ENCODE data around the gene TTC7B.

TTC7B gene

GRCh38 chr14:90773196-90773486 is 43.1 kb downstream of the TTC7B start:
- DNase-seq = no peak

- no peak for DNase-seq
Observed at GRCh38 chr14:90767899-90768298, 48.3 kb downstream of the TTC7B start.

GRCh38 chr14:90760591-90761316 is 55.5 kb downstream of the TTC7B start:
- peak; percentile 44 to 61 (median 53) for DNase-seq

GRCh38 chr14:90760078-90760444 is 56.2 kb downstream of the TTC7B start:
- DNase-seq = no peak

GRCh38 chr14:90759370-90760077 is 56.7 kb downstream of the TTC7B start:
- no peak for DNase-seq

- DNase-seq = peak; percentile 36 to 63 (median 57)
Observed at GRCh38 chr14:90758959-90759358, 57.3 kb downstream of the TTC7B start.

GRCh38 chr14:90758028-90758889 is 58.0 kb downstream of the TTC7B start:
- peak; percentile 97 to 99 (median 98) for DNase-seq

- no peak for DNase-seq
Observed at GRCh38 chr14:90757452-90757851, 58.8 kb downstream of the TTC7B start.

GRCh38 chr14:90756755-90757345 is 59.4 kb downstream of the TTC7B start:
- peak in 1 of 3 donors; percentile 27 for DNase-seq

- peak; percentile 30 to 68 (median 46) for DNase-seq
Observed at GRCh38 chr14:90755661-90756304, 60.4 kb downstream of the TTC7B start.

- no peak for DNase-seq
Observed at GRCh38 chr14:90753456-90754005, 62.7 kb downstream of the TTC7B start.

- no peak for DNase-seq
Observed at GRCh38 chr14:90750701-90751100, 65.5 kb downstream of the TTC7B start.

GRCh38 chr14:90750191-90750590 is 66.0 kb downstream of the TTC7B start:
- no peak for DNase-seq

GRCh38 chr14:90747909-90748308 is 68.3 kb downstream of the TTC7B start:
- DNase-seq = no peak

GRCh38 chr14:90743826-90744225 is 72.4 kb downstream of the TTC7B start:
- no peak for DNase-seq

- no peak for DNase-seq
Observed at GRCh38 chr14:90743425-90743824, 72.8 kb downstream of the TTC7B start.

GRCh38 chr14:90742729-90743128 is 73.5 kb downstream of the TTC7B start:
- DNase-seq = no peak

- no peak for DNase-seq
Observed at GRCh38 chr14:90742252-90742651, 74.0 kb downstream of the TTC7B start.

GRCh38 chr14:90741682-90741946 is 74.6 kb downstream of the TTC7B start:
- DNase-seq = no peak

GRCh38 chr14:90740946-90741681 is 75.1 kb downstream of the TTC7B start:
- DNase-seq = no peak

GRCh38 chr14:90740081-90740480 is 76.1 kb downstream of the TTC7B start:
- DNase-seq = no peak
